Thyroid gland (tissue), 4 donors: ENCODE data around the gene TOP1. TPM values are rescaled to one million over a fixed set of nuclear protein-coding genes. Genes with fewer than 3 reads are reported as not detected.

ENCODE experiments used
- DNase-seq, 2 donors: peaks; one replicate each; pipeline ENCODE4 v3.0.0-alpha.2; 2019
- H3K27ac ChIP-seq, 3 donors: fragments of 200-600 bp; sonication (generic); 1 replicate in 2 of 3; 2 replicates in 1 of 3; pipeline ENCODE4 v1.5.1; 2016 to 2019; ENCODE audit warnings: mild to moderate bottlenecking in 1 of 3, moderate library complexity in 1 of 3
- H3K27me3 ChIP-seq: fragments of 200-600 bp; sonication (generic); one replicate; pipeline ENCODE4 v1.5.1; 2019
- H3K36me3 ChIP-seq, 2 donors: fragments of 200-600 bp; sonication (generic); one replicate each; pipeline ENCODE4 v1.5.1; 2016 to 2019
- H3K4me1 ChIP-seq, 2 donors: fragments of 200-600 bp; sonication (generic); one replicate each; pipeline ENCODE4 v1.5.1; 2017 to 2019
- H3K4me3 ChIP-seq, 3 donors: fragments of 200-600 bp; sonication (generic); replicated peaks in 1 of 3; 1 replicate in 2 of 3; 2 replicates in 1 of 3; pipeline ENCODE4 v1.5.1; 2016; ENCODE audit warnings: mild to moderate bottlenecking in 1 of 3
- H3K9me3 ChIP-seq: fragments of 200-600 bp; sonication (generic); one replicate; pipeline ENCODE4 v1.5.1; 2017
- POLR2A ChIP-seq, 2 donors: fragments of 450-650 bp; IDR thresholded peaks; one replicate each; pipeline ENCODE4 v1.6.1; 2017; ENCODE audit warnings: antibody characterized with exemption in 2 of 2, mild to moderate bottlenecking in 2 of 2, moderate library complexity in 1 of 2
- WGBS, 2 donors: methylation state at CpG; one replicate each; pipeline ENCODE4 v1.1.5; 2017; 5-methylcytosine and 5-hydroxymethylcytosine counted together
- intact Hi-C: fragments of 100-400 bp; cut with DNase I; formaldehyde crosslinking; loops from one replicate; pipeline ENCODE4 v1.15.1; 2023
- total RNA-seq, 4 donors: library from RNA; depleted of rRNA; stranded (reverse); fragments of >200 nt; gene quantifications; one replicate each; pipeline ENCODE4 v1.2.3, GENCODE V29; 2016
- TF ChIP-seq, protein P1 (sequence below), 6 experiments: fragments of 200-600 bp in 3 of 6; fragments of 450-650 bp in 3 of 6; sonication (generic) in 3 of 6; IDR thresholded peaks; one replicate each; pipeline ENCODE4 v1.5.1; 2016 to 2019; ENCODE audit warnings: antibody characterized with exemption in 6 of 6, mild to moderate bottlenecking in 2 of 6, inconsistent platforms in 1 of 6, moderate library complexity in 1 of 6

TOP1 gene
- total RNA-seq, 4 donors from 2014 or later = 31.3 to 46.3 (median 41.4) TPM

DNA sequence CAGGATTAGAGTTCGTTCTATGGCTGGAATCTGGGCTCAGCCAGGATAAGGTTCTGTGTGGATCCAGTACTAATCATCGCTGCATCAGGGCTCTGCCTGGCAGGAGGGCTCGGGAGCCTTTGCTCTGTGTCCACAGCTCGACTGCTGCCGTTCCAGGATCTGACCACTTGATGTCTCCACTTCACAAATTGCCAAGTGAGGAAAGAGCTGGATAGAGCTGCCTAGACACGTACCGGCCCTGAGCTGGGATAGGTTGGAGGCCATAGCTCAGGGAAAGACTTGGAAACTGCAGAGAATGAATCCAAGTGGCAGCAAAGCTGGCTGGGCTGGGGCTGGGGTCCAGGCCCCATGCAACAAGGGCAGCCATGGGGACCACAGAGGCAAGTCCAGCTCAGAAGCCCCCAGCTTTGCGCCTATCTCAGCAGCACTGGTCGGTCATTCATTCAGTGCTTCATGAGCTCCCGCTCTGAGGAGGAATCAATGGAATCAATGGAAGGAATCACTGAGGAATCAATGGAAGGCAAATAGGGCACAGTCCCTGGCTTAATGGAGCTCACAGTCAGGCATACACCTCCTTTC lies 38.0 kb upstream of the TOP1 start:
- Histone ChIP-seq H3K9me3 (no peaks in the 10 kb centered on the region), H3K36me3 (no peaks in the 10 kb centered on the region), H3K27me3 (no peaks in the 10 kb centered on the region), H3K27ac (no peak overlapping the region), H3K4me3 (no peak overlapping the region), H3K4me1 (peaks cover 0 to 8% of the 10 kb centered on the region in 2 donors)
- peak; percentile 84 to 86 for DNase-seq
- TF ChIP-seq POLR2A (IDR thresholded peaks at IDR 0.05) = no peak
- TF ChIP-seq, protein P1, sequence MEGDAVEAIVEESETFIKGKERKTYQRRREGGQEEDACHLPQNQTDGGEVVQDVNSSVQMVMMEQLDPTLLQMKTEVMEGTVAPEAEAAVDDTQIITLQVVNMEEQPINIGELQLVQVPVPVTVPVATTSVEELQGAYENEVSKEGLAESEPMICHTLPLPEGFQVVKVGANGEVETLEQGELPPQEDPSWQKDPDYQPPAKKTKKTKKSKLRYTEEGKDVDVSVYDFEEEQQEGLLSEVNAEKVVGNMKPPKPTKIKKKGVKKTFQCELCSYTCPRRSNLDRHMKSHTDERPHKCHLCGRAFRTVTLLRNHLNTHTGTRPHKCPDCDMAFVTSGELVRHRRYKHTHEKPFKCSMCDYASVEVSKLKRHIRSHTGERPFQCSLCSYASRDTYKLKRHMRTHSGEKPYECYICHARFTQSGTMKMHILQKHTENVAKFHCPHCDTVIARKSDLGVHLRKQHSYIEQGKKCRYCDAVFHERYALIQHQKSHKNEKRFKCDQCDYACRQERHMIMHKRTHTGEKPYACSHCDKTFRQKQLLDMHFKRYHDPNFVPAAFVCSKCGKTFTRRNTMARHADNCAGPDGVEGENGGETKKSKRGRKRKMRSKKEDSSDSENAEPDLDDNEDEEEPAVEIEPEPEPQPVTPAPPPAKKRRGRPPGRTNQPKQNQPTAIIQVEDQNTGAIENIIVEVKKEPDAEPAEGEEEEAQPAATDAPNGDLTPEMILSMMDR (IDR thresholded peaks at IDR 0.05) = peak; percentile 38 to 89 (median 76)
- intact Hi-C loops = loop anchor here (2.0 kb wide), 1 partner anchor 106 kb away; no protein-coding TSS in a partner anchor
- 22 to 33% methylated on average over 10 of the region's 10 CpGs for WGBS, 2 donors

DNA sequence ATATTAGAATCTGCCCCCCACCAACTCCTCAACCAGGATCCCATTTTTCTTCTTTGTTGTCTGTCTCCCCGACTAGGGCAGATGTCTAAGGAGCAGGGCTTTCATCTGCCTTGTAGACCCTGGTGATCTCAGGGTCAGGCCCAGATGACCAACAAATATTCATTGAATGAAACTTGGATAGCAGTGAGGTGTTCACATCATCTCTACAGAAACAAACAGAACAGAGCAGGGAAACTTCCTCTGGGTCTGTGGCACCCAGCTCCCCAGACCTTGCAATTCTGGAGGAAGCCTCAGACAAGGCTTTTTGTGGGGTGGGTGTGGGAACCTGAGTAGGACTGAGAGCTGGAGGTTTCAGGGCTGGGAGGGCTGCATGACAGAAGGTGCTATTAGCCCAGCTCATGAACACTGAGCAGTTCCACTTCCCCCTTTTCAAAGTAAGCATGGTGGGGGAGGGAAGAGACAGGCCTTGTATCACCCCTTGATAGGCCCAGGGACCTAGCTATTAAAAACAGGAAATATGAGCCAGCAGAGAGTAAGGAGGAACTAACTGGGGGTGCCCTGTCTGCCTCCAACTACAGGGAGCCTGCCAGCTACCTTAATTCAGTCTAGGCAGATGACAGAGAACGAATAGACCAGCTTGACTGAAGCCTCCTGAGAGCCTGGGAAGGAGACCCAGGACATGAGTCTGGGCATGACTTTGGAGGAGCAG lies 37.3 kb upstream of the TOP1 start:
- Histone ChIP-seq H3K9me3 (no peaks in the 10 kb centered on the region), H3K27ac (no peak overlapping the region), H3K36me3 (no peaks in the 10 kb centered on the region), H3K4me3 (no peak overlapping the region), H3K4me1 (peaks cover 0 to 8% of the 10 kb centered on the region in 2 donors), H3K27me3 (no peaks in the 10 kb centered on the region)
- no peak for DNase-seq
- WGBS, 2 donors = 88 to 94% methylated on average over 2 of the region's 2 CpGs
- TF ChIP-seq, protein P1 (IDR thresholded peaks at IDR 0.05) = no peak
- no peak for TF ChIP-seq POLR2A (IDR thresholded peaks at IDR 0.05)
- intact Hi-C loops = loop anchor here (2.0 kb wide), 1 partner anchor 105 kb away; no protein-coding TSS in a partner anchor

DNA sequence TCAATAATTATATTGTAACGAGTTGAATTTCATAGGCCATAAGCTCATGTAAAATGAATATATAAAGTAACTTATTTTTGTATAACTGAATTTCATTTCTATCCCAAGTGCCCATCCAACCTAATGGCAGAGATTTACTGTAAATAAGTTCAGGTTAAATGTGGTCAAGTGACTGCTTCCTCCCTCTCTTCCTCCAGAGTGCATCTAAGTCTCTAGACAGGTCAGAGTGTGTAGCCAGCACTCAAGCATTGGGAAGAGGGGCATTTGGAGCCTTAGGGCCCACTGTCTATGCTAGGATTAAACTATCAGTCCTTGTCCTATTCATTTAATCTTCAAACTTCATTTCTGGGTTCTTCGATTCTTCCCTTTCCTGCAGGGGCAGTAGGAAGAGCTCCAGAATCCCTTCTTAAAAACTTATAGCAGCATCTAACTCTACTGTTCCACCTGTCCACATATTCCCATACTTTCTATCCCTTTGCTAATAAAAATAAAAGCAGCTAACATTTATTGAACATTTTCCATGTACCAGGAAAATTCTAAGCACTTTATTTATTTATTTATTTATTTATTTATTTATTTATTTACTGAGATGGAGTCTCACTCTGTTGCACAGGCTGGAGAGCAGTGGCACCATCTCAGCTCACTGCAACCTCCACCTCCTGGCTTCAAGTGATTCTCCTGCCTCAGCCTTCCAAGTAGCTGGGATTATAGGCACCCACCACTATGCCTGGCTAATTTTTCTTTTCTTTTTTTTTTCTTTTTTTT lies 36.1 kb upstream of the TOP1 start:
- TF ChIP-seq, protein P1 (IDR thresholded peaks at IDR 0.05) = no peak
- TF ChIP-seq POLR2A (IDR thresholded peaks at IDR 0.05) = no peak
- H3K4me3 ChIP-seq = no peak overlapping the region
- DNase-seq = no peak
- H3K4me1 ChIP-seq = peaks cover 0 to 8% of the 10 kb centered on the region in 2 donors
- H3K9me3 ChIP-seq = no peaks in the 10 kb centered on the region
- H3K27me3 ChIP-seq = no peaks in the 10 kb centered on the region
- intact Hi-C loops = no loop called here
- WGBS, 2 donors = 96 to 98% methylated on average over 2 of the region's 2 CpGs
- H3K27ac ChIP-seq = no peak overlapping the region
- no peaks in the 10 kb centered on the region for H3K36me3 ChIP-seq

DNA sequence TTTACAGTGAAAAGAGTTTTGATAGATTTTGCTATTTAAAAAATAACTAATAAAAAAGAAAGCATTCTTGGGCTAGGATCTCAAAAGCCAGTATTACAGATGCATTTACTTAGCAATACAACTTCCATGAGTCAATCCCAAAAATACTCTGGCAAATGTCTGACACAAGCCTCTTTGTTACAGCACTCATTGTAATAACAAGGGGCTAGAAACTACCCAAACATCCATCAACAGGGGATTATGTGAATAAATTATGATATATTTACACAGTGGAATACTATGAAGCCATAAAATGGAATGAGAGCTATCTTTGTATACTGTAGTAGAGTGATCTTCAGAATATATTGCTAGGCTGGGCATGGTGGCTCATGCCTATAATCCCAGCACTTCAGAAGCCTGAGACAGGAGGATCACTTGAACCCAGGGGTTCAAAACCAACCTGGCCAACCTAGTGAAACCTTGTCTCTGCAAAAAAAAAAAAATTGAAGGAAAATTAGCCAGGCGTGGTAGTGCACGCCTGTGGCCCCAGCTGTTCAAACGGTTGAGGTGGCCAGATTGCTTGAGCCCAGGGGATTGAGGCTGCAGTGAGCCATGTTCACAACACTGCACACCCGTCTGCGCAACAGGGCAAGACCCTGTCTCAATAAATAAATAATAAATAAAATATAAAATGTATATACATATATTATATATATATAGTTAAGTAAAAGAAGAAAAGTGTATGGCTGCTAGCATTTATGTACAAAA lies 34.7 kb upstream of the TOP1 start:
- no peak for DNase-seq
- H3K36me3 ChIP-seq = no peaks in the 10 kb centered on the region
- TF ChIP-seq, protein P1 (IDR thresholded peaks at IDR 0.05) = no peak
- no peak for TF ChIP-seq POLR2A (IDR thresholded peaks at IDR 0.05)
- H3K27ac ChIP-seq = no peak overlapping the region
- H3K27me3 ChIP-seq = no peaks in the 10 kb centered on the region
- 75 to 83% methylated on average over 5 of the region's 5 CpGs for WGBS, 2 donors
- no peak overlapping the region for H3K4me3 ChIP-seq
- intact Hi-C loops = no loop called here
- H3K4me1 ChIP-seq = peaks cover 0 to 8% of the 10 kb centered on the region in 2 donors
- H3K9me3 ChIP-seq = no peaks in the 10 kb centered on the region
